ENCODE results near the gene RETSAT.
A peak's percentile ranks its signal among the peaks of the same experiment; 100 is the strongest.

RETSAT gene

GRCh38 chr2:85307527-85307897 lies 46.8 kb downstream of the RETSAT start:
- ATAC-seq (replicated peaks; ENCODE audit: extremely low read depth, poor library complexity, severe bottlenecking) (no peak), DNase-seq (ENCODE audit: low spot score in 2 of 2) (no peak)
- H3K36me3 Mint-ChIP-seq (ENCODE audit: insufficient read depth): peaks cover 14% of the 10 kb centered on the region
- H3K27ac Mint-ChIP-seq (ENCODE audit: low read depth): peak overlapping the region; percentile 38
- H3K4me3 Mint-ChIP-seq: peak overlapping the region; percentile 70
- no peaks in the 10 kb centered on the region for H3K9me3 Mint-ChIP-seq
- H3K4me1 Mint-ChIP-seq: peaks cover 34% of the 10 kb centered on the region
- H3K27me3 Mint-ChIP-seq: peaks cover 33% of the 10 kb centered on the region

DNA sequence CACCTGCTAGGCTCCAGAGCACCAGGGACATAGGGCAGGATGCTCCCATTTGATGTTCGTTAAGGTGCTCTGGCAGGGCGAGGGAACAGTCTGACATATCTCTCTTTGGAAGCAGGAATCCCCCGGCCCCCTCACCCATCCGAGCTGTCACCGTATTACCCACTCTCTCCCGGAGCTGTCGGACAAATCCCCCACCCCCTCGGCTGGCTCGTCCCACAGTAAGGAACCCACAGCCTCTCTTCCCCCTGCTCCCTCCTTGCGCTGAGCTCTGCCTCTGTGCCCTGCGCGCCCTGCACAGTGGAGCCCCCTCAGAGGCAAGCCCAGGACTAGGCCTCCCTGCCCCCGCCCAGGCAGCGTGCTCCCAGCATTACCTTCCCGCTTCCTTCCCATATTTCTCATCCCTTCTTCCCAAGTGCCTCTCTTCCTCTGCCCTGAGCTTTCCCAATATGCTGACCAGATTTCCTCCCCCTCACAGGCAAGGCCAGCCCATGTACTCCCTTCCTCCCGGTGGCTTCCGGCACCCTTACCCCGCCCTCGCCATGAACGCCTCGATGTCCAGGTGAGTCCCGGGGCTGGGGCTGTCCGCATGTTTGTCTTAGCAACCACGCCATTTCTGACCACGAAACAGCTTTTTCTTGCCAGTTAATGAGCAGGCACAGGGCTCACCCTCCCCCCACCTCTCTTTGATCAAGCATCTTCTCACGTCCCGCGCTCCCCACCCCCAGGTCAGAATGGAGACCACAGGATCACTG lies 50.4 kb downstream of the RETSAT start:
- Mint-ChIP-seq H3K4me3 (no peak overlapping the region), H3K27ac (ENCODE audit: low read depth) (no peak overlapping the region), H3K36me3 (ENCODE audit: insufficient read depth) (peaks cover 5% of the 10 kb centered on the region), H3K4me1 (peaks cover 20% of the 10 kb centered on the region), H3K9me3 (no peaks in the 10 kb centered on the region), H3K27me3 (peaks cover 38% of the 10 kb centered on the region)
- DNase-seq (ENCODE audit: low spot score in 2 of 2): no peak
- ATAC-seq (replicated peaks; ENCODE audit: extremely low read depth, poor library complexity, severe bottlenecking): no peak

DNA sequence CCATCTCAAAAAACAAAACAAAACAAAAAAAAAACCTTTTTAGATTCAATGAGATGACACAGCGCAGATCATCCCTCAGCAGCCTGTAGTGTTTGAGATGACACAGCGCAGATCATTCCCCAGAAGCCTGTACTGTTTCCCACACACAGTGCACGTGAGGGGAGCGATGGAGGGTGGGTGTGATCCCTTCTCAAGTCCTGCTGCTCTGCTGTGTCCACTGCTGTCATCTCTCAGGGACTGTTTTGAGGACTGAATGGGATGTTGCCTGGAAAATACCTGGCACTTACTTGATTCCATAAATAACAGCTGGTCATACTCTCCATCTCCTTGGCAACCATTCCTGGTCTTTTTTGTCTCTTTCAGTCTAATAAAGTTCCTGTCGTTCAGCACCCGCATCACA lies 52.2 kb downstream of the RETSAT start:
- peaks cover 7% of the 10 kb centered on the region for H3K36me3 Mint-ChIP-seq (ENCODE audit: insufficient read depth)
- no peak for DNase-seq (ENCODE audit: low spot score in 2 of 2)
- H3K27me3 Mint-ChIP-seq: peaks cover 38% of the 10 kb centered on the region
- peaks cover 9% of the 10 kb centered on the region for H3K4me1 Mint-ChIP-seq
- no peak overlapping the region for H3K27ac Mint-ChIP-seq (ENCODE audit: low read depth)
- no peaks in the 10 kb centered on the region for H3K9me3 Mint-ChIP-seq
- no peak overlapping the region for H3K4me3 Mint-ChIP-seq
- ATAC-seq (replicated peaks; ENCODE audit: extremely low read depth, poor library complexity, severe bottlenecking): no peak

All from central memory CD8-positive, alpha-beta T cell (primary cell).